IPS-20b (cell line): ENCODE results near the gene EIF2AK2.
A peak's percentile ranks its signal among the peaks of the same experiment; 100 is the strongest.

Experiments
- H3K27ac ChIP-seq: one replicate; pipeline ENCODE4 v1.5.1; 2013; ENCODE audit warnings: low read length
- H3K27me3 ChIP-seq: 2 replicates; pipeline ENCODE4 v1.6.1; 2013; ENCODE audit warnings: mild to moderate bottlenecking, low read length, inconsistent platforms; ENCODE audit not compliant: insufficient read depth
- H3K36me3 ChIP-seq: 2 replicates; pipeline ENCODE4 v1.6.1; 2013; ENCODE audit warnings: low read depth, mild to moderate bottlenecking, inconsistent platforms, low read length, moderate library complexity; ENCODE audit not compliant: insufficient read depth
- H3K4me1 ChIP-seq: 2 replicates; pipeline ENCODE4 v1.6.1; 2013; ENCODE audit warnings: mild to moderate bottlenecking, control low read depth, inconsistent platforms, low read length, moderate library complexity; ENCODE audit not compliant: insufficient read depth
- H3K4me3 ChIP-seq: 2 replicates; pipeline ENCODE4 v1.5.1; 2013; ENCODE audit warnings: mild to moderate bottlenecking, low read length, inconsistent platforms
- H3K9ac ChIP-seq: 2 replicates; pipeline ENCODE4 v1.6.1; 2013; ENCODE audit warnings: low read depth, mild to moderate bottlenecking, inconsistent platforms, low read length, moderate library complexity
- H3K9me3 ChIP-seq: 2 replicates; pipeline ENCODE4 v1.6.1; 2013; ENCODE audit warnings: mild to moderate bottlenecking, low read depth, low read length, inconsistent platforms; ENCODE audit not compliant: insufficient read depth

Gene EIF2AK2

GRCh38 chr2:37167636-37168180, 10.9 kb upstream of the EIF2AK2 start:
- Histone ChIP-seq H3K9ac (no peak overlapping the region), H3K4me1 (no peaks in the 10 kb centered on the region), H3K27ac (no peak overlapping the region), H3K36me3 (no peaks in the 10 kb centered on the region), H3K27me3 (no peaks in the 10 kb centered on the region), H3K4me3 (no peak overlapping the region), H3K9me3 (peaks cover 7% of the 10 kb centered on the region; the same call in 1 of the 2 replicates)

- Histone ChIP-seq H3K4me1 (no peaks in the 10 kb centered on the region), H3K27ac (no peak overlapping the region), H3K27me3 (no peaks in the 10 kb centered on the region), H3K9me3 (peaks cover 7% of the 10 kb centered on the region; the same call in 1 of the 2 replicates), H3K4me3 (no peak overlapping the region), H3K36me3 (no peaks in the 10 kb centered on the region), H3K9ac (no peak overlapping the region)
These were observed 8.0 kb upstream of the EIF2AK2 start for GRCh38 chr2:37164757-37165156.

- Histone ChIP-seq H3K4me3 (peak overlapping the region; percentile 83), H3K36me3 (peaks cover 5% of the 10 kb centered on the region; the same call in 1 of the 2 replicates), H3K27me3 (0 out of 2 replicates have a peak, but pooled peaks cover 5% of the 10 kb centered on the region), H3K4me1 (peaks cover 6% of the 10 kb centered on the region; the same call in 1 of the 2 replicates), H3K9me3 (no peaks in the 10 kb centered on the region), H3K27ac (no peak overlapping the region), H3K9ac (peak overlapping the region; percentile 76; the same call in 1 of the 2 replicates)
These were observed 516 bp downstream of the EIF2AK2 start for GRCh38 chr2:37156071-37156856.

DNA sequence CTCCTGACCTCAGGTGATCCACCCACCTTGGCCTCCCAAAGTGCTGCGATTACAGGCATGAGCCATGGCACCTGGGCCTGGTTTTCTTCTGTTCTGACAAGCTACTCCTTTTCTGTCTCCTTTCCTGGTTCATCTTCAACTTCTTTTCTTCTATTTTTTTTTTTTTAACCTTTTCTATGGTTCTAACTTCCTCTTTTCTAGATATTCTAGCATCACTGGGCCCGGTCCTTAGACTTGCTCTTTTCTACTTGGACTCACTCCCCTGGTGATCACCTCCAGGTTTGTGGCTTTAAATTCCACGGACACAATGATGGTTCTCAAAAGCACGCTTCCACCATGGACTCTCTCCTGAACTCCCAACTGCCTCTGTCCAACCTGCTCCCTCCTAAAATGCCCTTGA, 2.0 kb downstream of the EIF2AK2 start:
- Histone ChIP-seq H3K9me3 (no peaks in the 10 kb centered on the region), H3K27me3 (0 out of 2 replicates have a peak, but pooled peaks cover 5% of the 10 kb centered on the region), H3K27ac (no peak overlapping the region), H3K9ac (no peak overlapping the region), H3K4me1 (peaks cover 12% of the 10 kb centered on the region; the same call in 1 of the 2 replicates), H3K36me3 (peaks cover 5% of the 10 kb centered on the region; the same call in 1 of the 2 replicates), H3K4me3 (no peak overlapping the region)

GRCh38 chr2:37153224-37153623, 3.6 kb downstream of the EIF2AK2 start:
- peaks cover 11% of the 10 kb centered on the region for H3K36me3 ChIP-seq
- no peak overlapping the region for H3K4me3 ChIP-seq
- peaks cover 12% of the 10 kb centered on the region; the same call in 1 of the 2 replicates for H3K4me1 ChIP-seq
- no peaks in the 10 kb centered on the region for H3K9me3 ChIP-seq
- H3K9ac ChIP-seq = no peak overlapping the region
- H3K27ac ChIP-seq = no peak overlapping the region
- 0 out of 2 replicates have a peak, but pooled peaks cover 2% of the 10 kb centered on the region for H3K27me3 ChIP-seq

DNA sequence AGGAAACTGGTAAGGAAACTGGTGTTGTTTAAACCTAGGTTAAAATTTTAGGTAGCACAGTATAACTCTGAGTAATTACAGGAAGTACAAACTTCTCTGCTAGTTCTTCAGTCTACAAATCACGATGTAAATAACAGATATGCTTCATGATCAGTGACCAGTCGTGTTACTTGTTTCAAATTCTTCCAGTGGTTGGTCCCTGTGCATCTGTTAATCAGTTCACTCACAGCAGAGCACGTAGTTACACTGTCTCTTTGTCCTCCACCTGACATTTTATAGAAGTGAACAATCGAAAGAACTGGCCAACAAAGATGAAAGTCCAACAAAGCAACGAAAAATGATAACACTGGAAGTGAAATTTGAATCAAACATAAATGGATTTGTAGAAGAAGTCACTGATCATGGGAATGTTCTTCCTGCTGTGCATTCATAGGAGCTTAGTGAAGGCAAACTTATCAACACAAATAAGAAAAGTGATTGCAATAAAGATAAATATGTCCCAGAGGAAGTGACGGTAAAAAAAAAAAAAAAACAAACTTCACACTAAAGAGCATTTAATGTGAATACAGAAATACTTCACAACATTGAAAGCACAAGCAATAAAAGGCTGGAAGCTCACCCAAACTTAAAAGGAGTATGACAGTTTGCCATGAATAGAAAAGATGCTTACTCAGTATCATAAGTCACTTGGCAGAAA, 7.0 kb downstream of the EIF2AK2 start:
- H3K4me3 ChIP-seq = no peak overlapping the region
- H3K27ac ChIP-seq = no peak overlapping the region
- no peaks in the 10 kb centered on the region for H3K9me3 ChIP-seq
- H3K27me3 ChIP-seq = no peaks in the 10 kb centered on the region
- peaks cover 32% of the 10 kb centered on the region for H3K36me3 ChIP-seq
- H3K4me1 ChIP-seq = peaks cover 6% of the 10 kb centered on the region; the same call in 1 of the 2 replicates
- H3K9ac ChIP-seq = no peak overlapping the region

DNA sequence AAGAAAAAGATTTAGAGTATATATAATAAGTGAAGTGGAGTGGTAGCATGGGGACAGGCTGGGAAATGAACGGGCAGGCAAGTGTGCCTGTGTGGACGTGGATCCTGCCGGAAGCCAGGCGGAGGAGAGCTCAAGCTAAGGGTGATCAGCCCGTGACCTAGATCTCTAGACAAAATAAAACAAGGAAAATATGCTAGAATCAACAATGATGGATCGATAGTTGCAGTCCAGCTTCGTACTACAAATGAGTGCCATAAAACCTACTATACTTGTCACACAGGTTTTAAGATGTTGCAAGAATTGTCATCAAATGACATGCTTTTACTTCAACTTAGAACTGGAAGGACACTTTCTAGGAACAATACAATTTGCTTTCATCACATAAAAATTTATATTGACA, 8.5 kb downstream of the EIF2AK2 start:
- no peak overlapping the region for H3K9ac ChIP-seq
- no peak overlapping the region for H3K4me3 ChIP-seq
- H3K4me1 ChIP-seq = peaks cover 6% of the 10 kb centered on the region; the same call in 1 of the 2 replicates
- no peak overlapping the region for H3K27ac ChIP-seq
- H3K36me3 ChIP-seq = peaks cover 41% of the 10 kb centered on the region
- no peaks in the 10 kb centered on the region for H3K27me3 ChIP-seq
- H3K9me3 ChIP-seq = no peaks in the 10 kb centered on the region

DNA sequence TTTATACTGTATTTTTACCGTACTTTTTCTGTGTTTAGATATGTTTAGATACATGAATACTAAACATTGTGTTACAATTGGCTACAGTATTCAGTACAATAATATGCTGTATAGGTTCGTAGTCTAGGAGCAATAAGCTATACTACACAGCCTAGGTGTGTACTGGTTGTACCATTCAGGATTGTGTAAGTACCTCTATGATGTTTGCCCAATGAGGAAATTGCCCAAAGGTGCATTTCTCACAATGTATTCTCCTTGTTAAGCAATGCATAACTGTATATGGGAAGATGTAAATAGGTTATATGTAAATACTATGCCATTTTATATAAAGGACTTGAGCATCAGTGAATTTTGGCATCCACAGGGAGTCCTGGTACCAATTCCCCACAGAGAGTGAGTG, 10.7 kb downstream of the EIF2AK2 start:
- Histone ChIP-seq H3K4me1 (peaks cover 3% of the 10 kb centered on the region; the same call in 1 of the 2 replicates), H3K27ac (no peak overlapping the region), H3K36me3 (peaks cover 61% of the 10 kb centered on the region), H3K27me3 (no peaks in the 10 kb centered on the region), H3K4me3 (no peak overlapping the region), H3K9me3 (no peaks in the 10 kb centered on the region), H3K9ac (no peak overlapping the region)

DNA sequence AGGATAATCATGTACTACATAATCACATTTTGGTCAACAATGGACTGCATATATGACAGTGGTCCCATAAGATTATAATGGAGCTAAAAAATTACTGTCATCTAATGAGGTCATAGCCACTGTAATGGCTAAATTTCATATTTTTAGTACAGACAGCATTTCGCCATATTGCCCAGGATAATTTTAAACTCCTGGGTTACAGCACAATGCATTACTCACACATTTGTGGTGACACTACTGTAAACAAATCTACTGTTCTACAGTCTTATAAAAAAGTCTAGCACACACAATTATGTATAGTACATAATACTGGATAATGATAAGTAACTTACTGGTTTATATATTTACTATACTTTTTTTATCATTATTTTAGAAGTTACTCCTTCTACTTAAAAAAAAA, 12.8 kb downstream of the EIF2AK2 start:
- Histone ChIP-seq H3K9ac (no peak overlapping the region), H3K27me3 (no peaks in the 10 kb centered on the region), H3K36me3 (peaks cover 81% of the 10 kb centered on the region), H3K4me3 (no peak overlapping the region), H3K27ac (no peak overlapping the region), H3K9me3 (no peaks in the 10 kb centered on the region), H3K4me1 (no peaks in the 10 kb centered on the region)

GRCh38 chr2:37142546-37142945, 14.2 kb downstream of the EIF2AK2 start:
- H3K36me3 ChIP-seq = peaks cover 82% of the 10 kb centered on the region
- H3K27me3 ChIP-seq = no peaks in the 10 kb centered on the region
- no peaks in the 10 kb centered on the region for H3K9me3 ChIP-seq
- no peaks in the 10 kb centered on the region for H3K4me1 ChIP-seq
- no peak overlapping the region for H3K9ac ChIP-seq
- H3K4me3 ChIP-seq = no peak overlapping the region
- H3K27ac ChIP-seq = no peak overlapping the region

DNA sequence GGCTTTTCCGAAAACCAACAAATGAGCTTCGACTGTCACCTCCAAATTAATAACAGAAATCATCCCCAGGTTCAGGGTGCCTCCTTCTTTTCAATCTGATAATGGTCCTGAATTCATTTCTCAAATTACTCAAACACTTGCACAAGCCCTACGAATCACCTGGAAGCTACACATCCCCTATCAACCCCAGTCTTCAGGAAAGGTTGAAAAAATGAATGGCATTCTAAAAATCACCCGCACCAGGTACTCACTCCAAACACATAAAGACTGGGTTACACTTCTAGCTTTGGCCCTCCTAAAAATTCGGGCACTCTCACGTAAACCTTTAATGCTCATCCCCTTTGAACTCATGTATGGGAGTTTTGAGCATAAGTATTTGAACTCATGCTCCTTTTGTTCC, 23.9 kb downstream of the EIF2AK2 start:
- H3K4me1 ChIP-seq = no peaks in the 10 kb centered on the region
- peaks cover 89% of the 10 kb centered on the region for H3K36me3 ChIP-seq
- H3K9me3 ChIP-seq = no peaks in the 10 kb centered on the region
- no peak overlapping the region for H3K9ac ChIP-seq
- no peak overlapping the region for H3K27ac ChIP-seq
- H3K27me3 ChIP-seq = no peaks in the 10 kb centered on the region
- no peak overlapping the region for H3K4me3 ChIP-seq
